ENCODE data around the gene TNFSF13.
"Not testable (repeated sequence)": the region's sequence is repeated elsewhere in the genome, so short reads cannot be mapped to it uniquely, and the experiment has no call there.

TNFSF13 gene

DNA sequence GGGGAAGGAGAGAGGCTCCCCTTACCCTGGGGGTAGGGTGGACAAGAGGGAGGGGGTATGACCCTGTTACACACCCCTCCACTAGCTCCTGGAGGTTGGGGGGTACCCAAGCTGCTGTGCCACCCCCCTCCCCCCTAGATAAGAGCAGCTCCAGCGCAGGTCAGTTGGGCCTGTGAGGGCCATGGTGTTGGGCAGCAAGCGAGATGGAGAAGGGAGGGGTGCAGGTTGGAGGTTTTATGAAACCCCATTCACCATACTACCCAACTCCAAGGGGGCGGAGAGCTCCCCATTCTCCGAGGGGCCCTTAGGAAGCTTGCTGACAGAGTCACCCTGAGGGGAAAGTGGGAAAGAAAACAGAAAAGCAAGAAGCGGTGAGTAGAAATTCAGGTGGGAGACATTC lies 33.0 kb downstream of the TNFSF13 start:
- no peak for DNase-seq (ENCODE audit: low read depth)

DNA sequence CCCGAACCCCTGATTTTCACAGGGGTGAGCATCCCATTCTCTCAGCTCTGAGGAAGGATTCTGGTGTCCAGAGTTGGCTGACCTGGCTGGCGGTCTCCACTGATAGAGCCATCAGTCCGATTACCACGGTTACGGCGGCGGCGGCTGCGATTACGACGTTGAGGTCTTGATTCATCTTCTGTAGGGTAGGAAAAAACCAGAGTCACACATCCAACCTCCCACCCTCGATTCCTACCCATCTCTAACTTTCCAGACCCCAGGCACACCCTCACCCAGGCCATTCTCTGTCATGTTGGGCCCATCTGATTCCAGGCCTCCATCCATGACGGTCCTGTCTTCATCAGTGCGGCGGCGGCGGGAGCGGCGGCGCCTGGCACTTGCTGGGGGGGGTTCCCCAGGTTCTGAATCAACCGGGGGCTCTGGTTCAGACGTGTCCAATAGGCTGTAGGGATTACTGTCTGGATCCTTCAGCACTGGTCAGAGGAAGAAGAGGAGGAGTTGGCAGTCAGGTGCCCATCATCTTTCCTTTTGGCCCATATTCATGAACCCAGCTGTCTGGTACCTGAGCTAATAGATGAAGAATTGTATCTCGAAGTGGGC lies 34.0 kb downstream of the TNFSF13 start:
- no peak for DNase-seq (ENCODE audit: low read depth)

DNA sequence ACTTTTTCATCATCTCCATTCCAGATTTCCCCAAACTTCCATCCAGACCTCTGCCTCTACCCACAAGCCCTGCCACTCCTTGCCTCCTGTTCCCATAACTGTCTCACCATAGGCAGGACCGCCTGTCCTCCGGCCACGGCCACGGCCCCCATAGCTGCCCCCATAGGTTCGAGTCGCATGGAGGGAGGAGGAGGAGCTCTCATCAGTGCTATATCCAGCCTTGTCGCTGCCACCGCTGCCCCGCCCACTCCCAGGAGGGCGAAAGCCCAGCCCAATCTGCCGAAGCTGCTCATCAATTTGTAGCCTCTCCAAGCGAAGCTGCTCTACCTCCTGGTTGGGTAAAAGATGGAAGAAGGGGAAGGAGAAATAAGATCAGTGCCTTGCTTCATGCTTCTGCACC lies 34.7 kb downstream of the TNFSF13 start:
- no peak for DNase-seq (ENCODE audit: low read depth)

GRCh38 chr17:7597561-7597960 lies 39.0 kb downstream of the TNFSF13 start:
- DNase-seq (ENCODE audit: low read depth): not testable (repeated sequence)

DNA sequence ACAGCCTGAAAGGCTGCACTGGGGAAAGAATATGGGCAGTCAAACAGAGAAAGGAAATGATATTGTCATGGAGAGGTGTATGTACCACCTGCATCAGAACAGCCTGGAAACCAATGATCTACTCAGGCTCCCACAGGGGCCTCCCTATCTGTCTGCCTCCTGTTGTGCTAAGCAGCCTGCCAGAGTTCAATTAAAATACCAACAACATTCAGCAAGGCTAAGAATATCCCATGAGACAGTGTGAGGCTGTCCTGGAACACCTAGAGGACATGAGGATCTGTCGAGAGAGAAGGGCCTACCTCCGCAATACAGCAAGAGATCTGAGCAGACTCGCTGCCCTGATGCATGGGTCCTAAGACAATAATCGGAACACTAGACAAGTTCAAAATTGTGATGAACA lies 47.7 kb downstream of the TNFSF13 start:
- no peak for DNase-seq (ENCODE audit: low read depth)

DNA sequence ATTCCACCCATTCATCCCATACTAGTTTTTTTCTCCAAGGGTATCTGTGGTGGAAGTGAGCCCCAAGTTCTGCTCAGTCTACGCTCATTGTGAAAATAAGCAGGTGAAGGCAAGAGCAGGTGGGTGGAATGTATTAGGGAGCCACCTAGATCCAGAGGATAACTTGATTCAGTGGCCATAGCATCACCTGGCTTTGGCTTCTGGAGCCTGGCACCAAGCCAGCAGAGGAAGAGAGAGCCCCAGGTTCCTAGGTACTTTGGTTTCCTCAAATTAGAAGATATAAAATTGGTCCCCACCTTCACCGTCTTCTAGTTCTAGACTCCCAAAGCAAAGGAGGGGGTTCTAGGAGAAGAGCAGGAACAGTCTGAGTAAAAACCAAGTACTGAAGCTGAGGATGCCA lies 52.1 kb downstream of the TNFSF13 start:
- no peak for DNase-seq (ENCODE audit: low read depth)

Data from amniotic epithelial cell (primary cell).